Naive thymus-derived CD8-positive, alpha-beta T cell (primary cell): ENCODE data around the gene RIC3. TPM values are rescaled to one million over a fixed set of nuclear protein-coding genes. Genes with fewer than 3 reads are reported as not detected.
A peak's percentile ranks its signal among the peaks of the same experiment; 100 is the strongest.

ENCODE experiments used
- ATAC-seq, 2 donors: fragments of 150-1000 bp; cut with Tn5 transposase in 1 of 2; sonication (Bioruptor Pico), chemical (Tn5 transposase) in 1 of 2; 1 replicate in 1 of 2; 2 replicates in 1 of 2; pipeline ENCODE4 v1.10.0; 2021; ENCODE audit warnings: mild to moderate bottlenecking in 2 of 2, moderate library complexity in 2 of 2
- POLR2A ChIA-PET: fragments of 350-600 bp; sonication (Branson Sonifier 250); formaldehyde crosslinking; loops from one replicate; lab custom pipeline; 2021; ENCODE audit warnings: antibody characterized with exemption; lab: Charles Lee
- DNase-seq, 10 donors: peaks; one replicate each; pipeline versions ENCODE4 v3.0.0 to v3.0.0-alpha.2; 2020 to 2022
- H3K27ac Mint-ChIP-seq, 10 donors: one replicate each; pipeline ENCODE4 v1.8.0; 2020 to 2022; ENCODE audit warnings: mild to moderate bottlenecking in 10 of 10, mixed read lengths in 10 of 10, moderate library complexity in 4 of 10, inconsistent platforms in 1 of 10
- H3K27me3 Mint-ChIP-seq, 5 donors: one replicate each; pipeline ENCODE4 v1.8.0; 2021 to 2022; ENCODE audit warnings: mixed read lengths in 5 of 5
- H3K36me3 Mint-ChIP-seq, 3 donors: one replicate each; pipeline ENCODE4 v1.8.0; 2020 to 2022; ENCODE audit warnings: mixed read lengths in 3 of 3, mild to moderate bottlenecking in 2 of 3, inconsistent platforms in 1 of 3
- H3K4me1 Mint-ChIP-seq, 4 donors: one replicate each; pipeline ENCODE4 v1.8.0; 2021 to 2022; ENCODE audit warnings: mixed read lengths in 4 of 4
- H3K4me3 Mint-ChIP-seq, 10 donors: one replicate each; pipeline ENCODE4 v1.8.0; 2020 to 2022; ENCODE audit warnings: mild to moderate bottlenecking in 10 of 10, mixed read lengths in 10 of 10, moderate library complexity in 6 of 10, inconsistent platforms in 1 of 10
- H3K9me3 Mint-ChIP-seq, 9 donors: one replicate each; pipeline ENCODE4 v1.8.0; 2020 to 2022; ENCODE audit warnings: mixed read lengths in 9 of 9, mild to moderate bottlenecking in 3 of 9, inconsistent platforms in 1 of 9, moderate library complexity in 1 of 9
- polyA plus RNA-seq, 3 donors: library from polyadenylated mRNA; unstranded; fragments of 300-500 nt; fragmentation: Illumina TruSeq; gene quantifications; one replicate each; pipeline ENCODE4 v1.2.3, GENCODE V29; 2021
- total RNA-seq, 8 experiments: library from RNA in 2 of 8; stranded (reverse) in 2 of 8; gene quantifications; one replicate each; pipeline ENCODE4 v1.2.3 and lab custom pipeline; 2021 to 2026

Gene RIC3
- total and polyA plus RNA-seq, 5 experiments from 2014 or later = 2.2 to 58.1 (median 4.4) TPM

- Mint-ChIP-seq H3K36me3 (no peaks in the 10 kb centered on the region), H3K27ac (no peak within 1 kb of the TSS)
- peak; percentile 40 to 46 for ATAC-seq
Measured at GRCh38 chr11:8080674-8081590, 87.9 kb downstream of the RIC3 start, which contains the start of gene TUB. Gene TUB, plus strand, starts transcription at chr11:8081211. Its CDS starts 300 bp downstream, at chr11:8081511.

GRCh38 chr11:8080069-8080670 is 88.7 kb downstream of the RIC3 start:
- H3K4me1 Mint-ChIP-seq = peaks cover 0 to 8% (median 4%) of the 10 kb centered on the region in 4 donors
- POLR2A ChIA-PET = no interaction called here
- peaks cover 18 to 70% (median 51%) of the 10 kb centered on the region in 5 donors for H3K27me3 Mint-ChIP-seq
- peaks cover 0 to 4% (median 0%) of the 10 kb centered on the region in 9 donors for H3K9me3 Mint-ChIP-seq
- ATAC-seq = no peak
- peak overlapping the region; percentile 51 to 83 (median 68) for H3K4me3 Mint-ChIP-seq
- no peaks in the 10 kb centered on the region for H3K36me3 Mint-ChIP-seq
- H3K27ac Mint-ChIP-seq = no peak overlapping the region
- no peak for DNase-seq

More at GRCh38 chr11:8080674-8081590, 87.9 kb downstream of the RIC3 start, which contains the start of gene TUB:
- DNase-seq = no peak
- POLR2A ChIA-PET = no interaction called here
- peaks cover 0 to 8% (median 4%) of the 10 kb centered on the region in 4 donors for H3K4me1 Mint-ChIP-seq
- H3K27me3 Mint-ChIP-seq = peaks cover 20 to 78% (median 54%) of the 10 kb centered on the region in 5 donors
- H3K4me3 Mint-ChIP-seq = peak within 1 kb of the TSS; percentile 51 to 83 (median 68)
- H3K9me3 Mint-ChIP-seq = peaks cover 0 to 4% (median 0%) of the 10 kb centered on the region in 9 donors

- DNase-seq (no peak), ATAC-seq (no peak)
- Mint-ChIP-seq H3K27ac (no peak overlapping the region), H3K9me3 (peaks cover 0 to 4% (median 0%) of the 10 kb centered on the region in 9 donors), H3K4me3 (peak overlapping the region in 4 of 10 donors; percentile 1 to 56 (median 42)), H3K4me1 (peaks cover 0 to 8% (median 4%) of the 10 kb centered on the region in 4 donors), H3K36me3 (no peaks in the 10 kb centered on the region), H3K27me3 (peaks cover 18 to 62% (median 47%) of the 10 kb centered on the region in 5 donors)
- POLR2A ChIA-PET = no interaction called here
Measured at GRCh38 chr11:8079111-8079675, 89.6 kb downstream of the RIC3 start.

- POLR2A ChIA-PET = no interaction called here
- H3K4me1 Mint-ChIP-seq = peaks cover 0 to under 1% (median 0%) of the 10 kb centered on the region in 4 donors
- DNase-seq (no peak), ATAC-seq (no peak)
- H3K36me3 Mint-ChIP-seq = no peaks in the 10 kb centered on the region
- no peak overlapping the region for H3K27ac Mint-ChIP-seq
- no peak overlapping the region for H3K4me3 Mint-ChIP-seq
- H3K27me3 Mint-ChIP-seq = peaks cover 3 to 51% (median 24%) of the 10 kb centered on the region in 5 donors
- H3K9me3 Mint-ChIP-seq = peaks cover 0 to 2% (median 0%) of the 10 kb centered on the region in 9 donors
Measured at GRCh38 chr11:8075119-8075726, 93.6 kb downstream of the RIC3 start.

GRCh38 chr11:8071616-8072581 is 96.9 kb downstream of the RIC3 start:
- H3K9me3 Mint-ChIP-seq = no peaks in the 10 kb centered on the region
- POLR2A ChIA-PET = no interaction called here
- ATAC-seq = no peak
- peaks cover 7 to 36% (median 22%) of the 10 kb centered on the region in 5 donors for H3K27me3 Mint-ChIP-seq
- DNase-seq = peak in 1 of 10 donors; percentile 55
- no peaks in the 10 kb centered on the region for H3K36me3 Mint-ChIP-seq
- H3K4me3 Mint-ChIP-seq = no peak overlapping the region
- H3K4me1 Mint-ChIP-seq = no peaks in the 10 kb centered on the region
- H3K27ac Mint-ChIP-seq = no peak overlapping the region

GRCh38 chr11:8070417-8071115 is 98.3 kb downstream of the RIC3 start:
- no peaks in the 10 kb centered on the region for H3K4me1 Mint-ChIP-seq
- ATAC-seq (no peak), DNase-seq (no peak)
- H3K4me3 Mint-ChIP-seq = no peak overlapping the region
- no peaks in the 10 kb centered on the region for H3K36me3 Mint-ChIP-seq
- H3K27ac Mint-ChIP-seq = no peak overlapping the region
- H3K27me3 Mint-ChIP-seq = peaks cover 7 to 36% (median 22%) of the 10 kb centered on the region in 5 donors
- POLR2A ChIA-PET = no interaction called here
- peaks cover 0 to 1% (median 0%) of the 10 kb centered on the region in 9 donors for H3K9me3 Mint-ChIP-seq

GRCh38 chr11:8069771-8070170 is 99.1 kb downstream of the RIC3 start:
- Mint-ChIP-seq H3K27ac (no peak overlapping the region), H3K27me3 (peaks cover 7 to 36% (median 18%) of the 10 kb centered on the region in 5 donors), H3K4me3 (no peak overlapping the region), H3K36me3 (no peaks in the 10 kb centered on the region), H3K9me3 (peaks cover 0 to 1% (median 0%) of the 10 kb centered on the region in 9 donors), H3K4me1 (no peaks in the 10 kb centered on the region)
- POLR2A ChIA-PET = no interaction called here
- ATAC-seq = no peak
- DNase-seq = no peak

- POLR2A ChIA-PET = no interaction called here
Measured at GRCh38 chr11:8068605-8069221, 100.1 kb downstream of the RIC3 start.

GRCh38 chr11:8067929-8068575 is 100.8 kb downstream of the RIC3 start:
- POLR2A ChIA-PET = no interaction called here
- peaks cover 0 to 1% (median 0%) of the 10 kb centered on the region in 9 donors for H3K9me3 Mint-ChIP-seq

More at GRCh38 chr11:8068605-8069221, 100.1 kb downstream of the RIC3 start:
- H3K27me3 Mint-ChIP-seq = peaks cover 7 to 29% (median 14%) of the 10 kb centered on the region in 5 donors
- H3K4me3 Mint-ChIP-seq = no peak overlapping the region
- no peak for ATAC-seq
- H3K27ac Mint-ChIP-seq = peak overlapping the region in 1 of 10 donors; percentile 36
- no peaks in the 10 kb centered on the region for H3K4me1 Mint-ChIP-seq
- H3K36me3 Mint-ChIP-seq = no peaks in the 10 kb centered on the region
- DNase-seq = no peak
- peaks cover 0 to 1% (median 0%) of the 10 kb centered on the region in 9 donors for H3K9me3 Mint-ChIP-seq

GRCh38 chr11:8067567-8067928 is 101.3 kb downstream of the RIC3 start:
- POLR2A ChIA-PET = no interaction called here
- DNase-seq = no peak
- ATAC-seq = no peak
- H3K4me1 Mint-ChIP-seq = no peaks in the 10 kb centered on the region
- H3K9me3 Mint-ChIP-seq = peaks cover 0 to 1% (median 0%) of the 10 kb centered on the region in 9 donors
- H3K4me3 Mint-ChIP-seq = no peak overlapping the region
- H3K36me3 Mint-ChIP-seq = no peaks in the 10 kb centered on the region
- peaks cover 7 to 26% (median 14%) of the 10 kb centered on the region in 5 donors for H3K27me3 Mint-ChIP-seq
- no peak overlapping the region for H3K27ac Mint-ChIP-seq

More at GRCh38 chr11:8067929-8068575, 100.8 kb downstream of the RIC3 start:
- H3K27ac Mint-ChIP-seq = peak overlapping the region in 1 of 10 donors; percentile 36
- H3K27me3 Mint-ChIP-seq = peaks cover 7 to 26% (median 14%) of the 10 kb centered on the region in 5 donors
- ATAC-seq (no peak), DNase-seq (no peak)
- no peak overlapping the region for H3K4me3 Mint-ChIP-seq
- no peaks in the 10 kb centered on the region for H3K36me3 Mint-ChIP-seq
- no peaks in the 10 kb centered on the region for H3K4me1 Mint-ChIP-seq
